ENCODE data around the gene HAVCR2. TPM values are rescaled to one million over a fixed set of nuclear protein-coding genes. Genes with fewer than 3 reads are reported as not detected.

Gene HAVCR2
- total and polyA plus RNA-seq, 10 of the 15 experiments (the other 5 are each of a cell fraction or from before 2014, with no cell fraction given): 5.2 to 7.5 (median 6.9) TPM

DNA sequence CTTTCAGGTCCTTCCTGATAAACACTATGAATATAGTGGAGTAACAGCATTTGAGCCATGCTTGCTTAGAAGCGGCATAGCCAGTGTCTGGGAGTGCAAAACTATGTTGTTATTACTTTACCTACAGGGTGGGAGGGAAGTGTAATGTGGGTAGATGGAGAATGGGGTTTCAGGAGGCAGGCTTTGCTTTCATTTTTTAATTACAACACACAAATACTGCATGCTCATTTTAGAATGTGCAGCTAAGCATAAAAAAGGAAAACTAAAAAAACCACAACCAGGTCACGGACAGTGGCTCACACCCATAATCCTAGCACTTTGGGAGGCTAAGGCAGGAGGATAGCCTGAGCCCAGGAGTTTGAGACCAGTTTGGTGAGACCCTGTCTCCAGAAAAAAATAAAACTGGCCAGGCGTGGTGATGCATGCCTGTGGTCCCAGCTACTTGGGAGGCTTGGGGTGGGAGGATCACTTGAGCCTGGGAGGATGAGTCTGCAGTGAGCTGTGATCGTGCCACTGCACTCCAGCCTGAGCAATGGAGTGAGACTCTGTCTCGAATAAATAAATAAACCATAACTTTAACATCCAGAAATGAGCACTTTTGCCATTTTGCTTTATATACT is 70.2 kb downstream of the HAVCR2 start:
- Histone ChIP-seq H3K27ac (ENCODE audit: control insufficient read depth, insufficient read depth) (no peak overlapping the region), H3K27me3 (replicated peaks in 1 of 2; ENCODE audit: control insufficient read depth in 2 of 2, insufficient read depth in 2 of 2, low read length in 1 of 2) (no peaks in the 10 kb centered on the region), H3K4me1 (ENCODE audit: control insufficient read depth, insufficient read depth, low read length) (peaks cover 7% of the 10 kb centered on the region; the same call in 1 of the 2 replicates), H3K4me3 (no peak overlapping the region), H2AFZ (ENCODE audit: control insufficient read depth, low read depth, low read length) (no peak overlapping the region), H3K9me3 (replicated peaks; ENCODE audit: control insufficient read depth, insufficient read depth, low read length) (no peaks in the 10 kb centered on the region), H3K9ac (ENCODE audit: control insufficient read depth, insufficient read depth, low read length) (no peak overlapping the region), H3K79me2 (ENCODE audit: control insufficient read depth, insufficient read depth, low read length) (no peaks in the 10 kb centered on the region), H3K4me2 (ENCODE audit: control insufficient read depth, insufficient read depth) (no peak overlapping the region), H3K36me3 (ENCODE audit: control insufficient read depth in 2 of 2, insufficient read depth in 2 of 2, low read length in 1 of 2) (no peaks in the 10 kb centered on the region), H4K20me1 (ENCODE audit: control insufficient read depth, insufficient read depth) (no peaks in the 10 kb centered on the region)
- no TSS peak for BruUV-seq (replicated peaks)
- CTCF ChIA-PET: interaction anchor here (0.7 kb wide), 2 partner anchors 95 to 837 kb away, joined by 3 read pairs; no protein-coding TSS in a partner anchor
- no peak for DNase-seq (ENCODE audit: low read depth, low spot score)
- TF ChIP-seq RUNX3 (IDR thresholded peaks at IDR 0.05; ENCODE audit: low read length) (peak; percentile 61), EED (IDR thresholded peaks at IDR 0.05; ENCODE audit: low read depth) (peak; percentile 35; the same call in 1 of the 2 replicates), HSF1 (IDR thresholded peaks at IDR 0.05; ENCODE audit: low read depth, low read length) (no peak)
- RAD21 ChIA-PET (ENCODE audit: unreplicated experiment): interaction anchor here (1.5 kb wide), 1 partner anchor 77 kb away, joined by 3 read pairs; no protein-coding TSS in a partner anchor
- POLR2A ChIA-PET: interaction anchor here (0.6 kb wide), 1 partner anchor 10 kb away, joined by 3 read pairs; no protein-coding TSS in a partner anchor
- SMC1A ChIA-PET (ENCODE audit: uncharacterized antibody, unreplicated experiment): interaction anchor here (0.8 to 1.3 kb wide), 2 partner anchors 9 to 92 kb away, joined by 3 read pairs; no protein-coding TSS in a partner anchor
- intact Hi-C loops (cut with micrococcal nuclease; ENCODE audit: unreplicated experiment): no loop called here
- no peak for FAIRE-seq
- peak; percentile 59 for ATAC-seq
- in situ Hi-C loops (cut with MboI): no loop called here
- 33% methylated on average over 5 of the region's 5 CpGs for WGBS (ENCODE audit: insufficient coverage, insufficient replicate concordance, low lambda C conversion rate, missing lambda C conversion rate)

Other genes starting within 250 kb of the HAVCR2 start
- 2.7 and 3.7 TPM in 2 replicates for gene TIMD4, start 145.8 kb downstream of the HAVCR2 start, total RNA-seq (2014; rRNA removed)
- 1.9 and 2.0 TPM in 2 replicates for gene TIMD4, start 145.8 kb downstream of the HAVCR2 start, total RNA-seq (2014; rRNA removed; fragmentation: Illumina TruSeq; extraction: Trizol)
- gene TIMD4, start 145.8 kb downstream of the HAVCR2 start, total RNA-seq (2021): 2.9 and 4.2 TPM in 2 replicates
- gene TIMD4, start 145.8 kb downstream of the HAVCR2 start, polyA plus RNA-seq (2011; rRNA removed): 15.4 and 17.4 TPM in 2 replicates
- gene TIMD4, start 145.8 kb downstream of the HAVCR2 start, polyA plus RNA-seq (2014; fragmentation: Illumina TruSeq; extraction: Trizol): 0.89 and 1.3 TPM in 2 replicates
- gene TIMD4, start 145.8 kb downstream of the HAVCR2 start, polyA plus RNA-seq (2014; fragmentation: Nextera tagmentation; extraction: Ambion mirVana): 1 to 10 TPM; 7.6 to 8.5 TPM
- gene TIMD4, start 145.8 kb downstream of the HAVCR2 start, polyA plus RNA-seq (2014; rRNA removed): 2.4 and 2.8 TPM in 2 replicates
- 10 to 100 TPM in 1 of 2 experiments, 1 to 10 TPM in 1; 9.4 to 10.6 TPM for gene TIMD4, start 145.8 kb downstream of the HAVCR2 start, polyA plus RNA-seq (2016; fragmentation: Nextera tagmentation; extraction: Ambion mirVana)
- 0.45 TPM in 1 of 2 replicates, not detected in the other for gene HAVCR1, start 49.9 kb downstream of the HAVCR2 start, total RNA-seq (2014; rRNA removed)
- gene HAVCR1, start 49.9 kb downstream of the HAVCR2 start, total RNA-seq (2014; rRNA removed; fragmentation: Illumina TruSeq; extraction: Trizol): not detected in 2 replicates
- gene HAVCR1, start 49.9 kb downstream of the HAVCR2 start, total RNA-seq (2021): not detected in 2 replicates
- gene HAVCR1, start 49.9 kb downstream of the HAVCR2 start, polyA plus RNA-seq (2011; rRNA removed): 0.07 and 0.08 TPM in 2 replicates
- 0.33 TPM in 1 of 2 replicates, not detected in the other for gene HAVCR1, start 49.9 kb downstream of the HAVCR2 start, polyA plus RNA-seq (2014; fragmentation: Illumina TruSeq; extraction: Trizol)
- gene HAVCR1, start 49.9 kb downstream of the HAVCR2 start, polyA plus RNA-seq (2014; fragmentation: Nextera tagmentation; extraction: Ambion mirVana): not detected
- not detected in 2 replicates for gene HAVCR1, start 49.9 kb downstream of the HAVCR2 start, polyA plus RNA-seq (2014; rRNA removed)
- gene HAVCR1, start 49.9 kb downstream of the HAVCR2 start, polyA plus RNA-seq (2016; fragmentation: Nextera tagmentation; extraction: Ambion mirVana): not detected
- gene MED7, start 33.8 kb upstream of the HAVCR2 start, total RNA-seq (2014; rRNA removed): 9.3 and 11.7 TPM in 2 replicates
- gene MED7, start 33.8 kb upstream of the HAVCR2 start, total RNA-seq (2014; rRNA removed; fragmentation: Illumina TruSeq; extraction: Trizol): 15.8 and 20.7 TPM in 2 replicates
- gene MED7, start 33.8 kb upstream of the HAVCR2 start, total RNA-seq (2021): 11.0 and 12.3 TPM in 2 replicates
- 22.6 and 36.0 TPM in 2 replicates for gene MED7, start 33.8 kb upstream of the HAVCR2 start, polyA plus RNA-seq (2011; rRNA removed)
- gene MED7, start 33.8 kb upstream of the HAVCR2 start, polyA plus RNA-seq (2014; fragmentation: Illumina TruSeq; extraction: Trizol): 22.7 and 28.8 TPM in 2 replicates
- gene MED7, start 33.8 kb upstream of the HAVCR2 start, polyA plus RNA-seq (2014; fragmentation: Nextera tagmentation; extraction: Ambion mirVana): 10 to 100 TPM; 42.6 to 47.7 TPM
- 11.3 and 18.1 TPM in 2 replicates for gene MED7, start 33.8 kb upstream of the HAVCR2 start, polyA plus RNA-seq (2014; rRNA removed)
- 10 to 100 TPM; 30.2 to 35.1 TPM for gene MED7, start 33.8 kb upstream of the HAVCR2 start, polyA plus RNA-seq (2016; fragmentation: Nextera tagmentation; extraction: Ambion mirVana)
- gene GARIN3, start 57.2 kb upstream of the HAVCR2 start, total RNA-seq (2014; rRNA removed): not detected in 2 replicates
- gene GARIN3, start 57.2 kb upstream of the HAVCR2 start, total RNA-seq (2014; rRNA removed; fragmentation: Illumina TruSeq; extraction: Trizol): not detected in 2 replicates
- not detected in 2 replicates for gene GARIN3, start 57.2 kb upstream of the HAVCR2 start, total RNA-seq (2021)
- gene GARIN3, start 57.2 kb upstream of the HAVCR2 start, polyA plus RNA-seq (2011; rRNA removed): not detected in 2 replicates
- not detected in 2 replicates for gene GARIN3, start 57.2 kb upstream of the HAVCR2 start, polyA plus RNA-seq (2014; fragmentation: Illumina TruSeq; extraction: Trizol)
- gene GARIN3, start 57.2 kb upstream of the HAVCR2 start, polyA plus RNA-seq (2014; fragmentation: Nextera tagmentation; extraction: Ambion mirVana): not detected
- not detected in 2 replicates for gene GARIN3, start 57.2 kb upstream of the HAVCR2 start, polyA plus RNA-seq (2014; rRNA removed)
- under 1 TPM in 1 of 2 experiments, not detected in 1; 0.15 TPM for gene GARIN3, start 57.2 kb upstream of the HAVCR2 start, polyA plus RNA-seq (2016; fragmentation: Nextera tagmentation; extraction: Ambion mirVana)
- gene ITK, start 71.8 kb upstream of the HAVCR2 start, total RNA-seq (2014; rRNA removed): 1.1 and 2.4 TPM in 2 replicates
- gene ITK, start 71.8 kb upstream of the HAVCR2 start, total RNA-seq (2014; rRNA removed; fragmentation: Illumina TruSeq; extraction: Trizol): 1.7 and 2.3 TPM in 2 replicates
- gene ITK, start 71.8 kb upstream of the HAVCR2 start, total RNA-seq (2021): 0.80 and 1.4 TPM in 2 replicates
- 0.05 and 0.17 TPM in 2 replicates for gene ITK, start 71.8 kb upstream of the HAVCR2 start, polyA plus RNA-seq (2011; rRNA removed)
- gene ITK, start 71.8 kb upstream of the HAVCR2 start, polyA plus RNA-seq (2014; fragmentation: Illumina TruSeq; extraction: Trizol): 1.4 and 1.5 TPM in 2 replicates
- gene ITK, start 71.8 kb upstream of the HAVCR2 start, polyA plus RNA-seq (2014; fragmentation: Nextera tagmentation; extraction: Ambion mirVana): under 1 TPM; 0.60 to 0.66 TPM
- 0.57 and 0.91 TPM in 2 replicates for gene ITK, start 71.8 kb upstream of the HAVCR2 start, polyA plus RNA-seq (2014; rRNA removed)
- gene ITK, start 71.8 kb upstream of the HAVCR2 start, polyA plus RNA-seq (2016; fragmentation: Nextera tagmentation; extraction: Ambion mirVana): under 1 TPM; 0.17 to 0.73 TPM
- gene CYFIP2, start 157.1 kb upstream of the HAVCR2 start, total RNA-seq (2014; rRNA removed): 105 TPM in 2 replicates
- 71.3 and 72.6 TPM in 2 replicates for gene CYFIP2, start 157.1 kb upstream of the HAVCR2 start, total RNA-seq (2014; rRNA removed; fragmentation: Illumina TruSeq; extraction: Trizol)
- gene CYFIP2, start 157.1 kb upstream of the HAVCR2 start, total RNA-seq (2021): 157 and 173 TPM in 2 replicates
- 34.7 and 54.2 TPM in 2 replicates for gene CYFIP2, start 157.1 kb upstream of the HAVCR2 start, polyA plus RNA-seq (2011; rRNA removed)
- 71.6 and 87.8 TPM in 2 replicates for gene CYFIP2, start 157.1 kb upstream of the HAVCR2 start, polyA plus RNA-seq (2014; fragmentation: Illumina TruSeq; extraction: Trizol)
- gene CYFIP2, start 157.1 kb upstream of the HAVCR2 start, polyA plus RNA-seq (2014; fragmentation: Nextera tagmentation; extraction: Ambion mirVana): 10 to 100 TPM; 43.4 to 68.6 TPM
- gene CYFIP2, start 157.1 kb upstream of the HAVCR2 start, polyA plus RNA-seq (2014; rRNA removed): 104 and 111 TPM in 2 replicates
- 100 to 1,000 TPM; 136 to 138 TPM for gene CYFIP2, start 157.1 kb upstream of the HAVCR2 start, polyA plus RNA-seq (2016; fragmentation: Nextera tagmentation; extraction: Ambion mirVana)

All from GM12878 (cell line).